ENCODE results near the gene CRYL1.

CRYL1 gene

DNA sequence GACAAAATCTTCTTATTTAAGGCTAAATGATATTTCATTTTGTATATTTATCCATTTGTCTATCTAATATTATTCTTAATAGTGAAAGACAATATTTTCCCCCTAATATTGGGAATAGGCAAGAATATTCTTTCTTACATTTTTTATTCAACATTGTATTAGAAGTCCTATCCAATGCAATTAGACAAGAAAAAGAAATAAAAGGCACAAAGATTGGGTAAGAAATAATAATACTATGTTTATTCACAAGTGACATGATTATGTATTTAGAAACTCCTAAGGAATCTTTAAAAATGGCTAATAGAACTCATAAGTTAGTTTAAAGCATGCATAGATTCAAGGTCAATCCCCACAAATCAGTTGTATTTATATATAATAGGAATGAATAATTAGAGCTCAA, 11.3 kb upstream of the CRYL1 start:
- DNase-seq (ENCODE audit: low read depth in 1 of 2, low spot score in 1 of 2), result no peak
- H3K4me3 ChIP-seq (replicated peaks; ENCODE audit: insufficient read depth, low read length), result no peak overlapping the region
- no peaks in the 10 kb centered on the region for H3K27me3 ChIP-seq (ENCODE audit: insufficient read depth, poor library complexity, severe bottlenecking)
- TF ChIP-seq, protein P1, sequence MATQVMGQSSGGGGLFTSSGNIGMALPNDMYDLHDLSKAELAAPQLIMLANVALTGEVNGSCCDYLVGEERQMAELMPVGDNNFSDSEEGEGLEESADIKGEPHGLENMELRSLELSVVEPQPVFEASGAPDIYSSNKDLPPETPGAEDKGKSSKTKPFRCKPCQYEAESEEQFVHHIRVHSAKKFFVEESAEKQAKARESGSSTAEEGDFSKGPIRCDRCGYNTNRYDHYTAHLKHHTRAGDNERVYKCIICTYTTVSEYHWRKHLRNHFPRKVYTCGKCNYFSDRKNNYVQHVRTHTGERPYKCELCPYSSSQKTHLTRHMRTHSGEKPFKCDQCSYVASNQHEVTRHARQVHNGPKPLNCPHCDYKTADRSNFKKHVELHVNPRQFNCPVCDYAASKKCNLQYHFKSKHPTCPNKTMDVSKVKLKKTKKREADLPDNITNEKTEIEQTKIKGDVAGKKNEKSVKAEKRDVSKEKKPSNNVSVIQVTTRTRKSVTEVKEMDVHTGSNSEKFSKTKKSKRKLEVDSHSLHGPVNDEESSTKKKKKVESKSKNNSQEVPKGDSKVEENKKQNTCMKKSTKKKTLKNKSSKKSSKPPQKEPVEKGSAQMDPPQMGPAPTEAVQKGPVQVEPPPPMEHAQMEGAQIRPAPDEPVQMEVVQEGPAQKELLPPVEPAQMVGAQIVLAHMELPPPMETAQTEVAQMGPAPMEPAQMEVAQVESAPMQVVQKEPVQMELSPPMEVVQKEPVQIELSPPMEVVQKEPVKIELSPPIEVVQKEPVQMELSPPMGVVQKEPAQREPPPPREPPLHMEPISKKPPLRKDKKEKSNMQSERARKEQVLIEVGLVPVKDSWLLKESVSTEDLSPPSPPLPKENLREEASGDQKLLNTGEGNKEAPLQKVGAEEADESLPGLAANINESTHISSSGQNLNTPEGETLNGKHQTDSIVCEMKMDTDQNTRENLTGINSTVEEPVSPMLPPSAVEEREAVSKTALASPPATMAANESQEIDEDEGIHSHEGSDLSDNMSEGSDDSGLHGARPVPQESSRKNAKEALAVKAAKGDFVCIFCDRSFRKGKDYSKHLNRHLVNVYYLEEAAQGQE (IDR thresholded peaks at IDR 0.05; ENCODE audit: insufficient replicate concordance, low read depth), result no peak
- TF ChIP-seq SPI1 (IDR thresholded peaks at IDR 0.05; ENCODE audit: borderline replicate concordance, low read depth), result no peak
- TF ChIP-seq, protein P2, sequence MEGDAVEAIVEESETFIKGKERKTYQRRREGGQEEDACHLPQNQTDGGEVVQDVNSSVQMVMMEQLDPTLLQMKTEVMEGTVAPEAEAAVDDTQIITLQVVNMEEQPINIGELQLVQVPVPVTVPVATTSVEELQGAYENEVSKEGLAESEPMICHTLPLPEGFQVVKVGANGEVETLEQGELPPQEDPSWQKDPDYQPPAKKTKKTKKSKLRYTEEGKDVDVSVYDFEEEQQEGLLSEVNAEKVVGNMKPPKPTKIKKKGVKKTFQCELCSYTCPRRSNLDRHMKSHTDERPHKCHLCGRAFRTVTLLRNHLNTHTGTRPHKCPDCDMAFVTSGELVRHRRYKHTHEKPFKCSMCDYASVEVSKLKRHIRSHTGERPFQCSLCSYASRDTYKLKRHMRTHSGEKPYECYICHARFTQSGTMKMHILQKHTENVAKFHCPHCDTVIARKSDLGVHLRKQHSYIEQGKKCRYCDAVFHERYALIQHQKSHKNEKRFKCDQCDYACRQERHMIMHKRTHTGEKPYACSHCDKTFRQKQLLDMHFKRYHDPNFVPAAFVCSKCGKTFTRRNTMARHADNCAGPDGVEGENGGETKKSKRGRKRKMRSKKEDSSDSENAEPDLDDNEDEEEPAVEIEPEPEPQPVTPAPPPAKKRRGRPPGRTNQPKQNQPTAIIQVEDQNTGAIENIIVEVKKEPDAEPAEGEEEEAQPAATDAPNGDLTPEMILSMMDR (IDR thresholded peaks at IDR 0.05; ENCODE audit: insufficient read depth, low read length), result no peak
- TF ChIP-seq POLR2AphosphoS5 (IDR thresholded peaks at IDR 0.05; ENCODE audit: low read depth), result no peak
- no peak for TF ChIP-seq GABPA (IDR thresholded peaks at IDR 0.05; ENCODE audit: low read depth)
- H3K27ac ChIP-seq (replicated peaks), result no peak overlapping the region

DNA sequence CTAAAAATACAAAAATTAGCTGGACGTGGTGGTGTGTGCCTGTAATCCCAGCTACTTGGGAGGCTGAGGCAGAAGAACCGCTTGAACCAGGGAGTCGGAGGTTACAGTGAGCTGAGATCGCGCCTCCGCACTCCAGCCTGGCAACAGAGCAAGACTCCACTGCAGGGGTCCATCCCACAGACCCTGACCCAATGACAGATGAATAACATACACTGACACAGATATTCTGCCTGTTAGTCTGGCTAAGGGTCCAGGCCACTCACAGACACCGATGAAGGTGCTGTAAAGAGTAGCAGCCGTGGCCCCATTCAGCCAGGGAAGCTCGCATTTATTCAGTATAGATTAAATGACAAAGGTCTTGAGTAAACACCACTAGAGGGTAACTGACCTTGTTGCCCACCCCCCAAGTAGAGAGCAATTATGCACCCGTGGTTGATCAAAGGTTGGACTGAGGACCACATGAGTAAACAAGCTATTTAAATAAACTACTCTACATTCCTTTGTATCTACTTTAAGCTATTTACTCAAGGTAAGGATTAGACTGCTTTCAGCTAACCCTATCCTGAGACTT, 8.5 kb upstream of the CRYL1 start:
- DNase-seq (ENCODE audit: low read depth in 1 of 2, low spot score in 1 of 2), result no peak
- Histone ChIP-seq H3K27ac (replicated peaks) (no peak overlapping the region), H3K27me3 (ENCODE audit: insufficient read depth, poor library complexity, severe bottlenecking) (no peaks in the 10 kb centered on the region), H3K4me3 (replicated peaks; ENCODE audit: insufficient read depth, low read length) (no peak overlapping the region)
- TF ChIP-seq GABPA (IDR thresholded peaks at IDR 0.05; ENCODE audit: low read depth) (no peak), POLR2AphosphoS5 (IDR thresholded peaks at IDR 0.05; ENCODE audit: low read depth) (no peak), SPI1 (IDR thresholded peaks at IDR 0.05; ENCODE audit: borderline replicate concordance, low read depth) (no peak)
- TF ChIP-seq, protein P2 (IDR thresholded peaks at IDR 0.05; ENCODE audit: insufficient read depth, low read length), result no peak
- TF ChIP-seq, protein P1 (IDR thresholded peaks at IDR 0.05; ENCODE audit: insufficient replicate concordance, low read depth), result no peak

DNA sequence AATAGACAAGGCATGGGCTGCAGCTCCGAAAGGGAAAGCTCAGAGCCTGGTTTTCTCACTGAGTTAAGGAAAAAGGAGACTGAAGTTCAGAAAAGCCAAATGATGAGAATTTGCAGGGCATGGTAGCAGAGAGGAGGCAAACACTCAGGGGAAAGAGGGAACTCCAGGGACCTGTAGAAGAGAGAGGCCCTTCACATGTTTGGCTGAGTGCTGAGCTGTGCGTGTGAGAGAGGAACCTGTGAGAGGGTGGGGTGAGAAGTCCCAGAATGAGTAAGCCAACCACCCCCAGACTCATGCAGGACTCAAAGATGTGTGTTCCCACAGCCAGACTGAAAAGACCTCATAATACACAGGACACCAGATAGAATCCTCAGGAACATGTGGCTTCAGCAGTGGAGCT, 2.8 kb upstream of the CRYL1 start:
- no peak for TF ChIP-seq SPI1 (IDR thresholded peaks at IDR 0.05; ENCODE audit: borderline replicate concordance, low read depth)
- no peak for TF ChIP-seq GABPA (IDR thresholded peaks at IDR 0.05; ENCODE audit: low read depth)
- no peak overlapping the region for H3K27ac ChIP-seq (replicated peaks)
- no peaks in the 10 kb centered on the region for H3K27me3 ChIP-seq (ENCODE audit: insufficient read depth, poor library complexity, severe bottlenecking)
- no peak overlapping the region for H3K4me3 ChIP-seq (replicated peaks; ENCODE audit: insufficient read depth, low read length)
- DNase-seq (ENCODE audit: low read depth in 1 of 2, low spot score in 1 of 2), result peak in 1 of 2 experiments; percentile 26

DNA sequence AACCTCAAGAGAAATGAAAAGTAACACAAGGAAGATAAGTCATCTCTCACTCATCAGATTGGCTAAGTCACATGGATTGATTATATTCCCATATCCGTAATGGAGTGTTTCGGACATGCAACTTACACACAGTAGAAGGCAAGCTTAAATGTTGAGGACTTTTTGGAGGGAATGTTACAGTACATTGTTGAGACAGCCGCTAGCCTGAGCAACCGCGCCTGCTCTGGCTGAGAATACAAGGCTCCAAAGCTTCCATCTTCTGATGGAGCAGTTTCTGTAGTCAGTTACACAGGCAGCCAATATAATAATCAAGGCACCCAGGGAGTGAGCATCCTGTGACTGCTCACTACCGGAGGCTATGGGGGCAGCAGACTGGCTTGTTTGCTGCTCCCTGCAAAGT, 1.0 kb upstream of the CRYL1 start:
- no peak for DNase-seq (ENCODE audit: low read depth in 1 of 2, low spot score in 1 of 2)
- H3K27ac ChIP-seq (replicated peaks), result peak overlapping the region; percentile 76
- H3K27me3 ChIP-seq (ENCODE audit: insufficient read depth, poor library complexity, severe bottlenecking), result no peaks in the 10 kb centered on the region
- TF ChIP-seq POLR2AphosphoS5 (IDR thresholded peaks at IDR 0.05; ENCODE audit: low read depth), result no peak
- TF ChIP-seq, protein P2 (IDR thresholded peaks at IDR 0.05; ENCODE audit: insufficient read depth, low read length), result no peak
- no peak for TF ChIP-seq SPI1 (IDR thresholded peaks at IDR 0.05; ENCODE audit: borderline replicate concordance, low read depth)
- TF ChIP-seq GABPA (IDR thresholded peaks at IDR 0.05; ENCODE audit: low read depth), result no peak
- TF ChIP-seq, protein P1 (IDR thresholded peaks at IDR 0.05; ENCODE audit: insufficient replicate concordance, low read depth), result no peak
- peak overlapping the region; percentile 77 for H3K4me3 ChIP-seq (replicated peaks; ENCODE audit: insufficient read depth, low read length)
